Left lung (tissue), 10 donors: ENCODE results near the gene P2RY2. TPM values are rescaled to one million over a fixed set of nuclear protein-coding genes. Genes with fewer than 3 reads are reported as not detected.

Experiments
- ATAC-seq: fragments of 200-7000 bp; cut with Tn5 transposase; one replicate; pipeline ENCODE4 v1.9.1; 2020; ENCODE audit warnings: moderate library complexity
- DNase-seq, 4 donors: peaks; one replicate each; pipeline ENCODE4 v3.0.0-alpha.2; 2013 to 2020
- H3K27ac ChIP-seq, 2 donors: fragments of 200-600 bp; sonication (generic) in 1 of 2; one replicate each; pipeline versions ENCODE4 v1.5.0 to v1.8.0; 2020 to 2021
- H3K27me3 ChIP-seq, 2 donors: fragments of 200-600 bp; sonication (generic) in 1 of 2; one replicate each; pipeline versions ENCODE4 v1.5.0 to v1.8.0; 2020 to 2021
- H3K36me3 ChIP-seq, 2 donors: fragments of 200-600 bp; sonication (generic) in 1 of 2; one replicate each; pipeline versions ENCODE4 v1.5.0 to v1.8.0; 2020 to 2021
- H3K4me1 ChIP-seq, 2 donors: fragments of 200-600 bp; one replicate each; pipeline ENCODE4 v1.8.0; 2021
- H3K4me3 ChIP-seq, 2 donors: fragments of 200-600 bp; sonication (generic) in 1 of 2; one replicate each; pipeline versions ENCODE4 v1.5.0 to v1.8.0; 2020 to 2021; ENCODE audit warnings: mild to moderate bottlenecking in 1 of 2
- H3K9me3 ChIP-seq, 2 donors: fragments of 200-600 bp; sonication (generic) in 1 of 2; one replicate each; pipeline versions ENCODE4 v1.5.0 to v1.8.0; 2020 to 2021
- CTCF ChIP-seq, 2 donors: fragments of 200-600 bp; sonication (generic) in 1 of 2; IDR thresholded peaks; one replicate each; pipeline versions ENCODE4 v1.5.0 to v1.8.0; 2021; ENCODE audit warnings: antibody characterized with exemption in 2 of 2
- intact Hi-C, 2 donors: fragments of 100-400 bp; cut with DNase I; formaldehyde crosslinking; loops; one replicate each; pipeline versions ENCODE4 v1.11.2 to v1.14.2; 2022
- polyA plus RNA-seq, 6 donors: library from polyadenylated mRNA; unstranded; fragments of 120-200 nt; gene quantifications; one replicate each; pipeline ENCODE4 v1.2.1, GENCODE V29; 2013; ENCODE audit not compliant: insufficient read length in 6 of 6
- total RNA-seq, 2 donors: library from RNA; stranded (reverse); fragmentation: NEBNext Ultra II Directional; extraction: Animal tissue kit (Norgen Biotek cat#: 25700); gene quantifications; one replicate each; pipeline ENCODE4 v1.2.1, GENCODE V29; 2021
- donor health status: DM: no; HTN: yes; CAD: no.
- donor health status: DM: no; HTN: no; CAD: no.

The P2RY2 gene
- total and polyA plus RNA-seq, 8 donors, result 0.83 to 10.3 (median 1.3) TPM

- intact Hi-C loops, result no loop called here
- H3K4me1 ChIP-seq, result peaks cover 0 to 11% of the 10 kb centered on the region in 2 donors
- DNase-seq, result peak in 1 of 4 donors; percentile 4
Observed at GRCh38 chr11:73245461-73245860, 27.4 kb downstream of the P2RY2 start.

GRCh38 chr11:73246303-73246702 is 28.2 kb downstream of the P2RY2 start:
- no peaks in the 10 kb centered on the region for H3K9me3 ChIP-seq
- no peak for TF ChIP-seq CTCF (IDR thresholded peaks at IDR 0.05)
- H3K4me1 ChIP-seq, result peaks cover 0 to 5% of the 10 kb centered on the region in 2 donors
- H3K4me3 ChIP-seq, result no peak overlapping the region
- intact Hi-C loops, result no loop called here
- DNase-seq (no peak), ATAC-seq (no peak)
- no peaks in the 10 kb centered on the region for H3K27me3 ChIP-seq
- H3K36me3 ChIP-seq, result no peaks in the 10 kb centered on the region
- H3K27ac ChIP-seq, result no peak overlapping the region

More at GRCh38 chr11:73245461-73245860, 27.4 kb downstream of the P2RY2 start:
- Histone ChIP-seq H3K27me3 (no peaks in the 10 kb centered on the region), H3K27ac (no peak overlapping the region), H3K36me3 (no peaks in the 10 kb centered on the region), H3K4me3 (no peak overlapping the region), H3K9me3 (no peaks in the 10 kb centered on the region)
- no peak for TF ChIP-seq CTCF (IDR thresholded peaks at IDR 0.05)
- ATAC-seq, result no peak

- no peaks in the 10 kb centered on the region for H3K36me3 ChIP-seq
- peak in 1 of 4 donors; percentile 18 for DNase-seq
- H3K27ac ChIP-seq, result no peak overlapping the region
- intact Hi-C loops, result no loop called here
- H3K4me3 ChIP-seq, result no peak overlapping the region
- no peak for TF ChIP-seq CTCF (IDR thresholded peaks at IDR 0.05)
- ATAC-seq, result no peak
- no peaks in the 10 kb centered on the region for H3K9me3 ChIP-seq
- H3K27me3 ChIP-seq, result no peaks in the 10 kb centered on the region
- H3K4me1 ChIP-seq, result no peaks in the 10 kb centered on the region
Observed at GRCh38 chr11:73248526-73249185, 30.6 kb downstream of the P2RY2 start.

- intact Hi-C loops, result no loop called here
- Histone ChIP-seq H3K27ac (no peak overlapping the region), H3K27me3 (no peaks in the 10 kb centered on the region), H3K9me3 (no peaks in the 10 kb centered on the region), H3K4me1 (no peaks in the 10 kb centered on the region), H3K4me3 (no peak overlapping the region), H3K36me3 (no peaks in the 10 kb centered on the region)
- ATAC-seq, result peak; percentile 29
- DNase-seq, result no peak
- TF ChIP-seq CTCF (IDR thresholded peaks at IDR 0.05), result no peak
Observed at GRCh38 chr11:73249304-73249703, 31.2 kb downstream of the P2RY2 start.

GRCh38 chr11:73249853-73250783 is 32.0 kb downstream of the P2RY2 start:
- peak; percentile 37 for ATAC-seq
- no peak for DNase-seq
- Histone ChIP-seq H3K4me1 (no peaks in the 10 kb centered on the region), H3K4me3 (no peak overlapping the region), H3K27me3 (no peaks in the 10 kb centered on the region), H3K27ac (peak overlapping the region in 1 of 2 donors; percentile 5), H3K9me3 (no peaks in the 10 kb centered on the region), H3K36me3 (no peaks in the 10 kb centered on the region)
- TF ChIP-seq CTCF (IDR thresholded peaks at IDR 0.05), result no peak
- intact Hi-C loops, result no loop called here
